Femur (tissue), 1 donor: Measurements from ENCODE around the gene LPXN.
"Not testable (repeated sequence)": the region's sequence is repeated elsewhere in the genome, so short reads cannot be mapped to it uniquely, and the experiment has no call there.

Experiments used
- DNase-seq: peaks from one replicate; pipeline ENCODE4 v3.0.0-alpha.2; 2017

LPXN gene

DNA sequence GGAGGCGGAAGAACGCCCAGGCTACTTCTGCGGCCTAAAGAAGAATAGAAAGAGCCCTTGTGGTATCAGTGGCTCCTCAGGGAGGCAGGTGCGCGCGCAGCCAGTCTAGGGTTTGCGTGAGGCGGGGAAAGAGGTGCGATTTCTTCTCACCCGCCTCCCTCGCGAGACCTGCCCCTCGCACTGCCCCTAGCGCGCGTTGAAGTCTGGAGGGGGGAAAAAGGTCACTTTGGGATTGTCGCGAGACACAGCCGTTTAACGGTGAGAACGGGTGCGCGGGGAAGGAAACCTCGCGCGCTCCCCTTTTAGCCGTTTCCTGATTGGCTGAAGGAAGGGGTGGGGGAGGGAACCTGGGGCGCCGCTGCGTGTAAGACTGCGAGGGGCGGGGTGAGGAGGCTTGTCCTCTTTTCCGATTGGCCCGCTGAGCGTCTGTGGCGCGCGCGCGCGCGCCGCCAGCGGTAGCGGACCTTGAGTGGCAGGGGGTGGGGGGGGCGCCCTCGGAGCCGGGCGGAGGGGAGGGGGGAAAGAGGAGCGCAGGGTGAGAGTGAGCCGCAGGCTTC is 3.1 kb upstream of the LPXN start, which contains the start of gene ZFP91:
TSS of gene ZFP91 (plus strand) at position 429 of the 557 bp plus-strand sequence. CDS start 219 bp downstream, outside the sequence.
- peak; percentile 98 for DNase-seq

DNA sequence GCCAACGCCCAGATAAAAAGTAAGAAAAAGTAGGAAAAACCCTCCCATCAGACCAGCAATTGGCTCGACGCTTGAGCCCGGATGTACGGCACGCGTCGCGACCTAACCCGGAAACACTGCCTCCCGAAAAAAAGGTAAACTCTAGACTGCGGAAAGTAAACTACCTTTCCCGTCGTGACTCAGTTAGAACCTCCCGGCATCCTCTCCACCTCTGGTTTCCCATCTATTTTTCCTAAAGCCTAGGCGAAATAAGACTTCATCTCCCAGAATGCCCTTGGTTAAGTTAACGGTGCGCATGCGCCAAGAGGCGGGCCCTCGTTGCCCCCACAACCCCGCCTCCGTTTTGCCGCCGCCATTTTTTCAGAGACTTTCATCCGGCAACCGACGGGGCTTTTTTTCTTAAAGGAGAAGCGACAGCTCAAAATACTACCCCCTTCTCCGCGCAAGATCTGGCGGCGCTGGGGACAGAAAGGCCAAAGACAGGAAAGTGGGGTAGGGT is 2.5 kb upstream of the LPXN start:
- DNase-seq: peak; percentile 97

DNA sequence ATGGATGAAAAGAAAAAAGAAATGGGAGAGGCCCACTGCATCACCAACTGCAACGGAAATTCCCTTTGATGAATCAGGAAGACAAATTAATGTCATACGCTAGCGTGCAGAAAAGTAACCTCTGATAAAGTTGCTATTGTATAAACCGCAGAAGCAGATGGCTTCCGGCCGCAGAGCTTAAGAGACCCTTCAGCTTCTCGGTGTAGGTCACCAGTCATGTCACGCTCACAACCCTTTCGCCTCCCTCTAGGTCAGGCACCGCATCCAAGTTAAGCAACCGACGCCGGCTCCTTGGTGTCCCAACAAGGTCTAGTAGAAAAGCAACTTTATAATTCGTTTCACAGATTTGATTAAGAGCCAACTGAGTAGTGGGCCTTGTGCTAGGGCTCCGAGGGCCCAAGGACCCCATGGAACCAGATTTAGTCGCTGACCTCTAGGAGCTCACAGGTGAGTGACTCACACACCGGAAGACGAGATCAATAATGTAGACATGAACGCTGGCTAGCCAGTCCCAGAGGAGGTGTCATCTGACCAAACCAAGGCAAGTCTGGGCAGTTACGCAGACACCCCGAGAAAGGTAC is 2.0 kb upstream of the LPXN start:
- no peak for DNase-seq

DNA sequence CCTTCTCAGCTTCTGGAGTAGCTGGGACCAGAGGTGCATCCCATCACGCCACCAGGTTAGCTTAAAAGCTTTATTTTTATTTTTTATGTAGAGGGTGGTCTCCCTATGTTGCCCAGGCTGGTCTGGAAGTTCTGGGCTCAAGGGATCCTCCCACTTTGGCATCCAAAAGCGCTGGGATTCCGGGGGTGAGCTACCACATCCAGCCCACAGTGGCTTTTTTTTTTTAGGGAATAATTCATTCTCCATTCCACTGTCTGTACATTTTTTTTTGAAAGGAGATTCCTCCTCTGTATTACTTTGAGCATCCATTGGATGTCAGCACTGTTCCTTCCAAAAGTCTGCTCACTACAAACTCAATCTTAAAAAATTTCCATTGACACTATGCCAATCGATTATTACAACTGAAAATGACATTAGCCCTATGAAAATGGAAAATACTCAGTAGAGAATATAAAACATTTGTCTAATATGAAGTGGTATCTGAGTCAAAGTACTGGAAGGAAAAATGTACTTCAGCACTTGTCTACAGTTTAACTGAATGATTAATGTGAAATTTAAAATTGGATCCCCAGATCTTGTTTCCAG is 1.3 kb upstream of the LPXN start:
- peak; percentile 38 for DNase-seq

DNA sequence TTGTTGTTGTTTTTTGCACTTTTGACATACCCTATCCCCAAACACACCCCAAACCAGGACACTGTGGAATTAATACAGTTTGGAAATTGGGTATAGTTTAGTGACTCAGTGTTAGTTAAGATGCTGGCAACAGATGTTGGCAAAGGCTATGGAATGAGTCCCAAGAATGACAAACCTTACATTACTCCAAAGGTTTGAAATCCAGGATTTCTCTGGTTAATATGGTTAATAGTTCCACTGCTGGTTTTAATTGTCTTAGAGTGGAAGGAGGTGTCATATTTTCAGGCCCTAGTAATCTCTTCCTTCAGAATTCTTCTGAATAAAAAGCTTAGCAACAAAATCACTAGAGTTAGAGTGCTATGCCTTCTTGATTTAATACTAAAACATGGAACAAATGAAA is 775 bp downstream of the LPXN start:
- DNase-seq: no peak

DNA sequence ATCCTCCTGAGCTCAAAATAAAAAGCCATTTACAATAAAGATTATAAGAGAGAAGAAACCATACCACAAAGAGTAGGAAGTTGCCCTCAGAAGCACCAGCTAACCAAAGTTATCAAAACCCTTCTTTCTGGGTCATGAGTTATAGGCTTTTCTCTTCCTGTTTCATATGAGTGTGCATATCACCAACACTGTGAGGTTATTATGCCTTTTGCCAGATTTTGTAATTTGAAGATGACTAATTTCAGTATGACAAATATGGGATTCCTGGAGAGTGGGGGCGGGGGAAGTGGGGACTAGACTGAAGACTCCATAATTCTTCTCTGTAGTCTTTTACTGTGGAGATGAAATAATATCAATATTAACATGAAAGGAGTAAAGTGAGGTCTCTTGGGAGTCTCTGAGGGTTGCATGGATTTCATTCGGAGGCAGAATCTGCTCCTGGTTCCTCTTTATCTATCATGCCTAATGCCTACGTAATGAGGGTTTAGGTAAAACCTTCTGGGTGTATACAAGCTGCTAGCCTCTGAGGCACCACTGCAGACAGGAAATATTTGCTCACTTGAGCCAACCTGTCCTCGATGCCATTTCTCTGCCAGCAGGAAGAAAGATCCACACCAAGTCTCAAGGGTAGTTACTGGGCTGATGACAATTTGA is 2.1 kb downstream of the LPXN start:
- DNase-seq: no peak

DNA sequence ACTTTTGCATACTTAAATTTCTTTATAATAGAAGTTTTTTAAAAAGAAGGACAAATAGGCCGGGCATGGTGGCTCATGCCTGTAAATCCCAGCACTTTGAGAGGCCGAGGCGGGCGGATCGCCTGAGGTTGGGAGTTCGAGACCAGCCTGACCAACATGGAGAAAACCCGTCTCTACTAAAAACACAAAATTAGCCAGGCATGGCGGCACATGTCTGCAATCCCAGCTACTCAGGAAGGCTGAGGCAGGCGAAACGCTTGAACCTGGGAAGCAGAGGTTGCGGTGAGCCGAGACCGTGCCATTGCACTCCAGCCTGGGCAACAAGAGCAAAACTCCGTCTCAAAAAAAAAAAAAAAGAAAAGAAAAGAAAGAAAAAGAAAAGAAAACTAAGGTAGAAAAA is 2.8 kb downstream of the LPXN start:
- not testable (repeated sequence) for DNase-seq

DNA sequence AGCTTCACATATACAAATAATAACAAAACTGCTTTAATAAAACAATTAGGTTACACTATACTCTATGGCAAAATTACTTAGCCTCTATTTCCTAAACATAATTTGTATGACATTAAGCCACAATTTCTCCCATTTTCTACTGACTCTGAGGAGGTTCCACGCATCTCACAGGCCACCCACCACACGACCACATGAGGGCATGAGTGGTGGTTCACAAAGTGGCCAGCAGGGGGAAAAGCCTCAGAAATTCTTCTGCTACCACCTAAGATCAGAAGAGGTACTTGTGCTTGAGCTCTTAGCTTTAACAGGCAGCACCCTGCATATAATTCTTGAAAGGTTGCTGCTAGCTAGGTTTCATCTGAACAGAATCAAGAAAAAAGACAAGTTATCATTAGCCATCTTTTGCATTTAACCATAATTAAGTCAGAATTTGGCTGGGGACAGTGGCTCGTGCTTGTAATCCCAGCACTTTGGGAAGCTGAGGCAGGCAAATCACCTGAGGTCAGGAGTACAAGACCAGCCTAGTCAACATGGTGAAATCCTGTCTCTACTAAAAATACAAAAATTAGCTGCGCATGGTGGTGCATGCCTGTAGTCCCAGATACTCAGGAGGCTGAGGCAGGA is 7.7 kb downstream of the LPXN start:
- peak; percentile 54 for DNase-seq

DNA sequence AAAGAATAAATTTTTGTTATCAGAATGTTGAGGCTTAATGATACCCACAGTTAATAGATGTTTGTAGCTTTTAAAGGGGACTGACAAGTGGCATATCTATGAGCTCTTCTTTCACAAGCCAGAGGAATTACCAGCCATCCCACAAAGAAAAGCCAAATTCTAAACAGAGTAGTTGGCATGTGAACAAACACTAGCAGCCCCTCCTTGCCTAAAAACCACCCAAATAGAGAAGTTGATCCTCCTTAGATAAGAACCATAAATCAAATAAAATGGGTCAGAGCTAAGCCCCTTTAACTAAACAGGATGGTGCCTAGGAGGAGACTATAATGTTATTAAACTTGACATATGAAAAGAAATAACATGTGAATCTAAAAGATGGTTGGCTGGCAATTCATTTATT is 11.4 kb downstream of the LPXN start:
- no peak for DNase-seq

DNA sequence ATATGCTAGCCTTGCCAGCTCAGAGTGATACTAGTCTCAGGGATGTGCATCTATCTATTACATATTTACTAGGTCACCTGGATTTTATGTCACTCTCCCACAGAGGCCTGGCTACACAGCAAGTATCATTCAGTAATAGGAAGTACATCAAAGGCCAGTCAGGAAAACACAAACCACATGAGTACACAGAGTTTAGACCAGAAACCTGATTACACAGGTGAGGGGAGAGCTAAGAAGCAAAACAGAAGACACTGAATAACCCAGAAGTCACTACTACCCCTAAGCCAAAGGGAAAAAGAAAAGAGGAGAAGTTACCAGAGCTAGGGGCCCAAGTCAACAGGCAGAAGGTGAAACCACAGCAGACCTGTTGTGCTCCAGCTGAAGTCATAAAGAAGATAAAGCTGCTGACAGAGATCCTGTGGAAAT is 13.3 kb downstream of the LPXN start:
- DNase-seq: no peak

DNA sequence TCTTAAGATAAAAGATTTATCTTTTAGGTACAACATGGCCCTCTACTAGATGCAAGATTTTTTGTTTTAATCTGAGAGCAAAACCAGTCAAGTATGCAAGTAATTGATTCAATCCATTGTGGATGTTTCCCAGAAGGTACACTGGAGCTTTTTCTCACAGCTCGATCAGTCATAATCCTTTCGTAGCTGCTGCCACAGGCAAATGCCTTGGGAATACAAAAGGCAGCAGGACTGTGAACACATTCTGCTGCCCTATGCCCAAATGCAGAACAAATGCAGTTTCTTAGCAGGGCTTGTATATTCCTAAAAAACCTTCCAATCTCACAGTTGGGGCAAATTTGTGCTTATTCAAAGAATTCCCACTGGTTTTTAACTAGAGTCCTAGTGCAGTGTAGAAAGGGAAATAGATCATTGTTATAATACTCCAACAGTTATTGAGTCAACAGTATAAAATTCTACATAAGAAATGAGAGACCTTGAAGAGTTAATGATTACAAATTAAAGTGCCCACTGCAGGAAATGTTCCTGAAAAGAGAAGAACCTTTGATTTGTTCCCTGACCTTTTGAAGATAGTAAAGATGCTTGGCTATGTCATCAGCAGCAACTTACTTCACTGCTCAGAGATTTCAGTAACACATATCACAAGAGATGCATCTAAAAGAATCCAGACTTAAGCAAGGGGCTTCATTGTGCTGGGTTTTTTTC is 14.1 kb downstream of the LPXN start:
- DNase-seq: no peak

DNA sequence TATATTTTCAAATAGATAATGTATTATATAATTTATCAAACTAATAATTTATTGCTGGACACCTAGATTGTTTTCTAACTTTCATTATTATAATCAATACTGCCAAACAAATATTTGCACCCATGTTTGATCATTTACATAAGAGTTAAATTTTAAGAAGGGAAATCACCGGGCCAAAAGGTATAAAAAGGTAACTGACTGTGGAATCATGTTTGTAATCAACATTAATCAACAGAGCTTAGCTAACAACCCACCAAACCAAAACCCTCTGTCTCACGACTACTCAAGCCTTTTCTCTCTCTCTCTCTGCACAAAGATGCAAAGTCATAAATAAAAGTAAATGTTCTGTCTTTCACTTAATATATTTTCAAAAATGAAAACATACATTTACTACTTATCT is 14.8 kb downstream of the LPXN start:
- DNase-seq: no peak

DNA sequence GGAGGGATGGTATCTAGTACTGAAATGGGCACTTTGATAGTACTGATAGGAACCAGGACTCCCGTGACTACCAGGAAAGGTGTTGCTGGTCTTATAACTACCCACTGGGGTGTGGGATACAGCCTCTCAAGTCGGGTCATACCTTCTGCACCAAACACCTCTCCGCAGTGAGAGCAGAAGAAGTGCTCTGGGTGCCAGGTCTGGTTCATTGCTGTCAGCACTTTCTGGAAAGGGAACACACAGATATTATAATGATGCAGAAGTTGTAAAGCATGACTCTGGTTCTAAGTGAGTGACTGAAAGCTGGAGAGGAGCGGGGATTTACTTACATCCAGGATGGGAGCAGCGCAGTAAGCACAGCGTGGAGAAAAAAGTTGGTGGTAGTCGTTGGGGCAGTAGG is 26.0 kb downstream of the LPXN start:
- DNase-seq: no peak

DNA sequence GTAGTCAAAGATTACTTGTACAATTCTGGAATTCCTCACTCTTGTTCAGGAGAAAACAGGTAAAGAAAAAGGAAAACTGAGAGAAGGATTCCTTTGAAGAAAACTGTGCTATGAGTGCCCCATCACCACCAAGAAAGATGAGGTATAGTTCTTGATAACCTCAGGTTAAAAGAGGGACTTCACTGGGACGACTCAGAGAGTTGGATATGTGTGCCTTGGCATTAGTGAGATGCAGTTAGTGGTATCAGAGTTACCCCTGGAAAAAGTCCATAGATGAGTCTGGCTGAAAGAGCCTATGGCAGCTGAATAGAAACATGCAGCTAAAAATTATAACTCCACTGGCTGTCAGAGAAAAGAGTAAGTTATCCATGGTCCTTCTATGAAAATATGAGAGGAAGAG is 28.8 kb downstream of the LPXN start:
- no peak for DNase-seq

DNA sequence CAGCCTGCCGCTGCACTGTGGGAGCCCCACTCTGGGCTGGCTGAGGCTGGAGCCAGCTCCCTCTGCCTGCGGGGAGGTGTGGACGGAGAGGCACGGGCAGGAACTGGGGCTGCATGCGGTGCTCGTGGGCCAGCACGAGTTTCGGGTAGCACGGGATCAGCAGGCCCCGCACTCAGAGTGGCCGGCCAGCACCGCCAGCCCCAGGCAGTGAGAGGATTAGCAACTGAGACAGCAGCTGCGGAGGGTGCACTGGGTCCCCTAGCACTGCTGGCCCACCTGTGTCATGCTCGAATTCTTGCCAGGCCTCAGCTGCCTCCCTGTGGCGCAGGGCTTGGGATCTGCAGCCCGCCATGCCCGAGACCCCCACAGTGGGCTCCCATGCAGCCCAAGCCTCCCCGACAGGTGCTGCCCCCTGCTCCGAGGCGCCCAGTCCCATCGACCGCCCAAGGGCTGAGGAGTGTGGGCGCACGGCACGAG is 43.8 kb downstream of the LPXN start:
- DNase-seq: no peak

DNA sequence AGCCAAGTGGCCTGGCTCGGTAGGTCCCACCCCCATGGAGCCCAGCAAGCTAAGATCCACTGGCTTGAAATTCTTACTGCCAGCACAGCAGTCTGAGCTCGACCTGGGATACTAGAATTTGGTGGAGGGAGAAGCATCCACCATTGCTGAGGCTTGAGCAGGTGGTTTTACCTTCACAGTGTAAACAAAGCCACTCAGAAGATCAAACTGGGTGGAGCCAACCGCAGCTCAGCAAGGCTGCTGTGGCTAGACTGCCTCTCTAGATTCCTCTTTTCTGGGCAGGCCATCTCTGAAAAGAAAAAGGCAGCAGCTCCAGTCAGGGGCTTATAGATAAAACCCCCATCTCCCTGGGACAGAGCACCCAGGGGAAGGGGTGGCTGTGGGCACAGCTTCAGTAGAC is 45.4 kb downstream of the LPXN start:
- DNase-seq: no peak

DNA sequence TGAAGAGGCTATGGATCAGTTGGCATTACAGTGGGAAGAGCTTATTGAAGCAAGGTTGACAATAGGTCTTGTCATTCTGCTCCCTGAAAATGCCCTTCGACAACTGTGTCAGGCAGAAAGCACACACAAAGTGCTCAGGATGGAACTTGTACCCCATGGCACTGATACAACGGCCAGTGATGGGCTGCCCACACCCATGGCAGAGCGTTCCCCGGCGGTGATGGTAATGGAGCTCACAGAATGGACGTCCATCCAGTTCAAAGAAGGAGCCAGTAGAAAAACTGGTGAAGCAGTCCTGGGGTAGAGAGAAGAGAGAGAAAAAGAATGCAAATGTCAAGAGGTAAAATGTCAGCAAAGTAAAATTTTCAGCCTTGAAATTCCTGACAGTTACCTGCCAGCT is 48.2 kb downstream of the LPXN start:
- no peak for DNase-seq

DNA sequence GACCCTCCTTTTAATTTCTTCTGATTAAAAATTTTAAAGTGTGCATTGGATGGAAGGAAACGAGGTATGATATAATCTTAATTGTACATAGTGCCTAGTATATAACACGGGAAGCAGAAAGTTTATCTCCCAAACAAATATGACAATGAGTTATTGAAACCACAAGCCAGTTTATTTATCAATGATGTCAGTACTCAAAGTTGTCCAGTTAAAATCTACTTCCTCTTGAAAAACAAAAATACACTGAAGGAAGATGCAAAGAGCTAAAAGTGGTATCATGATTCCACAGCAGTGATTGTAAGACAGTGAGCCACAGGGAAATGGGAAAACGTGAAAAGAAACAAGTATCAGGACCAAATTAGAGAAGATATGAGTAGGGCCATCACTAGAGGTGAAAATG is 48.9 kb downstream of the LPXN start:
- no peak for DNase-seq

DNA sequence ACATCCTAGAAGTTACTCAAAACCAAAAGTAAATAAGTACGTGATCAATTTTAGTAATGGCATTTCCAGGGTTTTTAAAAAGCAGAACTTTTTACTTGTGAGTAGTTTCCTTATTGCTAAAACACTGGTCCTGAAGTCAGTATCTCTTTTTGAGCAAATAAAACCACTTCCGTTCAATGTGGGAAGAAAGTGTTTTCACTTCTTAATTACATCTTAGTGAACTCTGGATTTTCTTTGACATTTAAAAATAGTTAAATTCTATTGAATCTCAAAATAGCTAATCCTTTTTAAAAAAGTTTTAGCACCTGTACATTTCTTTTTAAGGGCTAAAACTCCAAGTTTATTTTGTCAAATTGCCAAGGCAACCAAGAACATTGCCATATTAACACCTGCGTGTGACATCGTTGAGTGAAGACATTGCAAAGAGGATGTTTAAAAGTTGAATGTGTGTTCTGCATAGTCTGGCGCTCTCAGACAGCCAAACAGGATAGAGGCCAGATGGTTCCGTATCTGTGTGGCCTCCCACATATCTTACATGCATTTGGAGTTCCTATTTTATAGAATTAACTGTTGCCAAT is 50.5 kb downstream of the LPXN start:
- no peak for DNase-seq

DNA sequence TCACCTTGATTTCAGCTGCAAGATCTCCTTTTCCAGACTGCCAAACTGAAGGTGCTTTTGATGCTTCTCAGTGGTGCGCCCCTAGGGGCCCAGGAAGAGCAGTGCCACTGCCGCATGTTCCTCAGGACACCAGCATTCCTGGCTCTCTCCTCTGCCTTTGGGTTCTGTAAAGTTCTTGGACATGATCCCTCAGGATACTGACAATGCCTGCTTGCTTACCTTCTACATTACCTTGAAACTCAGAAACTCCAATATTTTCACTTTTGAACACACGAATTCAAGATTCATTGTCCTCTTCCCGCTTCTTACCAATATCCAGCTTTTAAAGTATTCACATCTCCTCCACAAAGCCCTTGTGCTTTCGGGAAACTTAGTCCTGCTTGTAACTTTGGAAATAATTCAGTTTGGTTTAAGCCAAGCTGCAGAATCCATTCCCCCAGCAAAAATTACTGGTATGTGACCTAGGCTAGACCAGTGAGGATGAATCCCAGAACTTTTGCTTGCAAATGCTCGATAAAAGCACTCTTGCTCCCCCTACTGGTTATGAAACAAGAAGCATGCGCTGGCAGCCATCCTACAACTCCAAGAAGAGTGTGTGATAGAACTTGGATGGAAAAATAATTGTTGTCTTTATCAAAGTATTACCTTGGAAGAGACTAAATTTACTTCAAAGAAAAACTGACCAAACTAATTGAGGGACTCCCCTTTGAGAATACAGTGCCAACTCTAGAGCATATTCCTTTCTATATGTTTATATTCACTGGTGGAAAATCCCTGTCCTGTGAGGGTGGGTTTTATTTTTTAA is 51.2 kb downstream of the LPXN start:
- DNase-seq: peak; percentile 72

DNA sequence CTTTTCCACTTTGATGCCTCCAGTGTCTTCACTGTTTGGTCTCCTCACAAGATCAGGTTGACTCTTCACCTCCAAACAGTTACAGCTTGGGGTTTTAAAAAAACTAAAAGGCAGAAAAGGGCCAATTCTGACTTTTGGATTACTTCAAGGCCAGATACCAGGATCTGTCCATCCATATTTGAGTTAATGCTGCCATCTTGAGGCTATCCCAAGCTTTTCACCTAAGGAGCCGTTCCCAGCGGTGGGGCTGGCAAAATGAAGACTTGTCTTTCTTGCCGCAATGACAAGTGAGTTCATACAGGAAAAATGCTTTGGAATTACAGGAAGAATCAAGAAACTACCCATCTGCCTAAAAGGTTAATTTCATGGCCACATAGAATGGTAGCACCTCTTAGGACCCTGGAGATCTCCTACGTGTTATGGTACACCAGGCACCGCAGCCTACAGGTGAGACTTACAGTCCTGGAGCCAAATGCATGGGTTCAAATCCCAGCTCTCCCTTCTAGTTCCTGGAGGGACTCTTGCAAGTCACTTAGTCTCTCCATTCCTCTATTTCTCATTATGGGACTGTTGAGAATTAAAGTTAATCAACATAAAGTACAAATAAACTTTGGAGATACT is 61.8 kb downstream of the LPXN start:
- DNase-seq: no peak
